GM12875 (cell line): ENCODE data around the gene TFPI.

Experiments
- H3K4me3 ChIP-seq: one replicate; pipeline ENCODE4 v1.5.1; 2011; ENCODE audit warnings: low read depth, low read length, control low read depth
- TF ChIP-seq, protein P1 (sequence below): IDR thresholded peaks from 2 replicates; pipeline ENCODE4 v1.5.1; 2011; ENCODE audit warnings: low read depth, mild to moderate bottlenecking, control low read depth, inconsistent platforms, low read length, moderate library complexity, borderline replicate concordance; ENCODE audit not compliant: insufficient read depth

The TFPI gene

DNA sequence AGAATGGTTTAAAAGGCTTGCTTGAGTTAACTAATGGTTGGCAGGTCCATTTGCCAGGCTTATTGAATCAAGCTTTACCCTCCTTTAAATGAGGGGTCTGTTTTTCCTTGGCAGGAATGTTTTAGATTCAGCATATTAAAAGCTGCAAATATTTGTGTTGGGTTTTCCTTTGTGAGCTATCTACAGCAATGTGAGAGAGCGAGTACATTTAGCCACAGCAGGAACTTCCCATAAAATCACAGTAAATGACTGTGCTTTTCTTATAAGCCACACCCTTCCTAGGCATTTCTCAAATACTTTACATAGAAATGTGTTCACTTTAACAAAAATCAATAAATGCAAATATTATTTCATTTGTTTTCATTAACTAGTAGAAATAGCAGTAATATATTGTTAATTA is 130.1 kb downstream of the TFPI start:
- TF ChIP-seq, protein P1, sequence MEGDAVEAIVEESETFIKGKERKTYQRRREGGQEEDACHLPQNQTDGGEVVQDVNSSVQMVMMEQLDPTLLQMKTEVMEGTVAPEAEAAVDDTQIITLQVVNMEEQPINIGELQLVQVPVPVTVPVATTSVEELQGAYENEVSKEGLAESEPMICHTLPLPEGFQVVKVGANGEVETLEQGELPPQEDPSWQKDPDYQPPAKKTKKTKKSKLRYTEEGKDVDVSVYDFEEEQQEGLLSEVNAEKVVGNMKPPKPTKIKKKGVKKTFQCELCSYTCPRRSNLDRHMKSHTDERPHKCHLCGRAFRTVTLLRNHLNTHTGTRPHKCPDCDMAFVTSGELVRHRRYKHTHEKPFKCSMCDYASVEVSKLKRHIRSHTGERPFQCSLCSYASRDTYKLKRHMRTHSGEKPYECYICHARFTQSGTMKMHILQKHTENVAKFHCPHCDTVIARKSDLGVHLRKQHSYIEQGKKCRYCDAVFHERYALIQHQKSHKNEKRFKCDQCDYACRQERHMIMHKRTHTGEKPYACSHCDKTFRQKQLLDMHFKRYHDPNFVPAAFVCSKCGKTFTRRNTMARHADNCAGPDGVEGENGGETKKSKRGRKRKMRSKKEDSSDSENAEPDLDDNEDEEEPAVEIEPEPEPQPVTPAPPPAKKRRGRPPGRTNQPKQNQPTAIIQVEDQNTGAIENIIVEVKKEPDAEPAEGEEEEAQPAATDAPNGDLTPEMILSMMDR: no peak
- no peak overlapping the region for H3K4me3 ChIP-seq

DNA sequence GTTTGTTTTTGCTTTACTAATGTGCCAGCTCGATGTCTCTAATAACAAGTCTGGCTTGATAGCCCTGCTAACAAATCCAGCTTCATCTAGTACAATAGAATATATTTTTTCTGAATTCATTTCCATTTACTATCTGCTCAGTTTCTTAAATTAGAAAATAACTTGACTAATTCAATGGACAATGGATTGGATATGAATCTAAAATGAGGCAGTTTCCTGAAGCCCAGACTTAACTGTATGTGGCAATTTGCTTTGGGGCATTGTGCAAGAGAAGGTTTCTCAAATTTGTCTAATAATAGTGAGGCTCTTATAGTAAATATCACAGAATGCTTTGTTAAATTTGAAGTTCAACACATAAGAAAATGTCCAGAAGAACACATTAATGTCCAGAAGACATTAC is 132.0 kb downstream of the TFPI start:
- TF ChIP-seq, protein P1: no peak
- no peak overlapping the region for H3K4me3 ChIP-seq

DNA sequence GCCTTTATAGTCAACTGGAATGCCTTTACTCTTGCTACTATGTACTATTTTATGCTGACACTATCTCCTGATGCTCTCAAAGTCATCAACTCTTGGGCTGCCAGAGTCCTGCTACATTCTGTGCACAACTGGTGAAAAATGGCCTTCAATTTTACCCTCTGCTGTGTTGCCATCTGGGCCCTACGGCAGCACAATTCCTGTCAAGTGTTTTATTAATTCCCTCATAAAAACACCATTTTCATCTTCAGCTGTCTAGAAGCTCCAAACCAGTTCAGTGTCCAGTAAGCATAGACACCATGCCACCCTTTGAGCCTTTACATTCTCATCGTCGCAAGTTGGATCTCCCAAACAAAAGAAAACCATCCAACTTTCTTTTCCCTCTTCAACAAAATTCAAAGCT is 132.7 kb downstream of the TFPI start:
- no peak overlapping the region for H3K4me3 ChIP-seq
- TF ChIP-seq, protein P1: no peak

DNA sequence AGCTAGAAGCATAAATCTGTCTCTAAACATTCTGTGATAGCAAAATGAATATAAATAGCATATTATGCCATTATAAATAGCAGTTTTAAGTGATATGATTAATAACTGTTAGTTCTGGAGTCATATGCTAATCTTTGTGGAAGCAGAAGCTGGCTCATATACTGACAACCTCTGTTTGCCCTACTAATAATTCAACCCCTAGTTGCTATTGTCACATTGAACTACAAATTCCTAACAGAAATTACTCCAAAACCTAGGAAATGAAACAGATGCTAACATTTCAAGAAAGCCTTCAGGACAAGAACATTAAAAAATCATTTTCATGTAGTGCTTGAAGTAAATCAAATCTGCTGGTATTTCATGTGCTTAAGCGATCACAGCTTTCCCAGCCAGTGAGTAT is 134.4 kb downstream of the TFPI start:
- no peak overlapping the region for H3K4me3 ChIP-seq
- TF ChIP-seq, protein P1: no peak

DNA sequence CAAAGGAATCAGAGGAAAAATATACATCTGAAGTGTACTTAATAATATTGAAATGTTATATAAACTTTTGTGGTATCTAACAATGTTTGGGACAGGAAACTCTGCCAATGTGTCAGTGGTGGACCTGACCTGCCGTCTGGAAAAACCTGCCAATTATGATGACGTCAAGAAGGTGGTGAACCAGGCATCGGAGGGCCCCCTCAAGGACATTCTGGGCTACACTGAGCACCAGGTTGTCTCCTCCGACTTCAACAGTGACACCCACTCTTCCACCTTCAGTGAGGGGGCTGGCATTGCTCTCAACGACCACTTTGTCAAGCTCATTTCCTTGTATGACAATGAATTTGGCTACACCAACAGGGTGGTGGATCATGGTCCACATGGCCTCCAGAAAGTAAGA is 138.8 kb downstream of the TFPI start:
- no peak overlapping the region for H3K4me3 ChIP-seq
- TF ChIP-seq, protein P1: no peak
